Tibial artery (tissue), 4 donors: Measurements from ENCODE around the gene KAZN.

Source experiments
- DNase-seq, 2 donors: peaks; one replicate each; pipeline ENCODE4 v3.0.0-alpha.2; 2019
- H3K27ac ChIP-seq, 2 donors: fragments of 200-600 bp; sonication (generic) in 1 of 2; 1 replicate in 1 of 2; 2 replicates in 1 of 2; pipeline ENCODE4 v1.5.1; 2018 to 2019; ENCODE audit warnings: mild to moderate bottlenecking in 1 of 2
- H3K27me3 ChIP-seq, 2 donors: fragments of 200-600 bp; sonication (generic) in 1 of 2; one replicate each; pipeline versions ENCODE4 v1.5.1 to v1.6.0; 2016 to 2019
- H3K36me3 ChIP-seq, 3 donors: fragments of 200-600 bp; sonication (generic) in 2 of 3; one replicate each; pipeline ENCODE4 v1.5.1; 2016 to 2019; ENCODE audit warnings: mild to moderate bottlenecking in 2 of 3
- H3K4me1 ChIP-seq, 4 donors: fragments of 200-600 bp; sonication (generic) in 2 of 4; 1 replicate in 3 of 4; 2 replicates in 1 of 4; pipeline ENCODE4 v1.5.1; 2016 to 2019
- H3K4me3 ChIP-seq, 2 donors: fragments of 200-600 bp; sonication (generic) in 1 of 2; 1 replicate in 1 of 2; 2 replicates in 1 of 2; pipeline ENCODE4 v1.5.1; 2018 to 2019; ENCODE audit warnings: mild to moderate bottlenecking in 2 of 2
- H3K9me3 ChIP-seq, 3 donors: fragments of 200-600 bp; sonication (generic) in 1 of 3; one replicate each; pipeline ENCODE4 v1.5.1; 2016 to 2019
- CTCF ChIP-seq, 2 experiments: fragments of 200-600 bp in 1 of 2; fragments of 450-650 bp in 1 of 2; IDR thresholded peaks; one replicate each; pipeline ENCODE4 v1.5.1; 2017 to 2019; ENCODE audit warnings: antibody characterized with exemption in 2 of 2, mild to moderate bottlenecking in 1 of 2, moderate library complexity in 1 of 2
- intact Hi-C: fragments of 100-400 bp; cut with DNase I; formaldehyde crosslinking; loops from one replicate; pipeline ENCODE4 v1.15.0; 2023; ENCODE audit warnings: low total_unique reads

The KAZN gene

GRCh38 chr1:15148941-15149340 lies 550.5 kb downstream of the KAZN start:
- intact Hi-C loops: no loop called here

GRCh38 chr1:15150376-15150775 lies 551.9 kb downstream of the KAZN start:
- intact Hi-C loops: no loop called here
- TF ChIP-seq CTCF (IDR thresholded peaks at IDR 0.05): no peak
- Histone ChIP-seq H3K27me3 (no peaks in the 10 kb centered on the region), H3K36me3 (no peaks in the 10 kb centered on the region), H3K4me3 (no peak overlapping the region), H3K4me1 (peaks cover 0 to 37% (median 20%) of the 10 kb centered on the region in 4 donors), H3K27ac (no peak overlapping the region), H3K9me3 (no peaks in the 10 kb centered on the region)
- DNase-seq: no peak

More at GRCh38 chr1:15148941-15149340, 550.5 kb downstream of the KAZN start:
- H3K4me3 ChIP-seq: no peak overlapping the region
- DNase-seq: no peak
- no peaks in the 10 kb centered on the region for H3K36me3 ChIP-seq
- no peaks in the 10 kb centered on the region for H3K9me3 ChIP-seq
- H3K27ac ChIP-seq: no peak overlapping the region
- no peak for TF ChIP-seq CTCF (IDR thresholded peaks at IDR 0.05)
- H3K4me1 ChIP-seq: peaks cover 0 to 23% (median 14%) of the 10 kb centered on the region in 4 donors
- no peaks in the 10 kb centered on the region for H3K27me3 ChIP-seq

- Histone ChIP-seq H3K27ac (no peak overlapping the region), H3K36me3 (no peaks in the 10 kb centered on the region), H3K4me3 (no peak overlapping the region), H3K27me3 (no peaks in the 10 kb centered on the region), H3K4me1 (peaks cover 0 to 46% (median 21%) of the 10 kb centered on the region in 4 donors), H3K9me3 (no peaks in the 10 kb centered on the region)
- TF ChIP-seq CTCF (IDR thresholded peaks at IDR 0.05): no peak
- no peak for DNase-seq
- intact Hi-C loops: no loop called here
Measured at GRCh38 chr1:15151377-15151806, 552.9 kb downstream of the KAZN start.

GRCh38 chr1:15151871-15152270 lies 553.4 kb downstream of the KAZN start:
- intact Hi-C loops: loop anchor here (1.0 kb wide), 1 partner anchor 120 kb away; no protein-coding TSS in a partner anchor
- peak overlapping the region; percentile 66 to 84 for H3K27ac ChIP-seq
- no peaks in the 10 kb centered on the region for H3K9me3 ChIP-seq
- peaks cover 0 to 45% (median 21%) of the 10 kb centered on the region in 4 donors for H3K4me1 ChIP-seq
- no peak for TF ChIP-seq CTCF (IDR thresholded peaks at IDR 0.05)
- no peaks in the 10 kb centered on the region for H3K36me3 ChIP-seq
- H3K4me3 ChIP-seq: no peak overlapping the region
- no peaks in the 10 kb centered on the region for H3K27me3 ChIP-seq
- no peak for DNase-seq

- H3K9me3 ChIP-seq: no peaks in the 10 kb centered on the region
- intact Hi-C loops: loop anchor here (1.0 kb wide), 1 partner anchor 120 kb away; no protein-coding TSS in a partner anchor
- peak overlapping the region; percentile 87 to 91 for H3K4me3 ChIP-seq
- peaks cover 0 to 40% (median 20%) of the 10 kb centered on the region in 4 donors for H3K4me1 ChIP-seq
- H3K36me3 ChIP-seq: no peaks in the 10 kb centered on the region
- peak; percentile 68 to 71 for TF ChIP-seq CTCF (IDR thresholded peaks at IDR 0.05)
- no peaks in the 10 kb centered on the region for H3K27me3 ChIP-seq
- peak; percentile 77 to 87 for DNase-seq
- peak overlapping the region; percentile 66 to 84 for H3K27ac ChIP-seq
Measured at GRCh38 chr1:15152318-15153183, 554.1 kb downstream of the KAZN start.
